Neuronal stem cell (in vitro differentiated cells): ENCODE measurements around the gene SLAIN2.

Experiments used
- DNase-seq: peaks from one replicate; pipeline ENCODE4 v3.0.0-alpha.2; 2013; ENCODE audit warnings: low spot score
- H2AFZ ChIP-seq: one replicate; pipeline ENCODE4 v1.6.1; 2013; ENCODE audit warnings: mild to moderate bottlenecking, low read length, inconsistent platforms
- H2AK5ac ChIP-seq: 2 replicates; pipeline ENCODE4 v1.6.1; 2013; ENCODE audit warnings: low read depth, mild to moderate bottlenecking, inconsistent platforms, low read length, moderate library complexity, mixed read lengths
- H2BK120ac ChIP-seq: 2 replicates; pipeline ENCODE4 v1.6.1; 2013; ENCODE audit warnings: low read depth, mild to moderate bottlenecking, inconsistent platforms, low read length, moderate library complexity, mixed read lengths
- H2BK12ac ChIP-seq: one replicate; pipeline ENCODE4 v1.6.1; 2013; ENCODE audit warnings: low read length, inconsistent platforms
- H2BK15ac ChIP-seq: 2 replicates; pipeline ENCODE4 v1.6.1; 2013; ENCODE audit warnings: mild to moderate bottlenecking, low read length, inconsistent platforms, mixed read lengths
- H2BK5ac ChIP-seq: one replicate; pipeline ENCODE4 v1.6.1; 2013; ENCODE audit warnings: inconsistent platforms, mild to moderate bottlenecking, low read length, moderate library complexity
- H3K14ac ChIP-seq: one replicate; pipeline ENCODE4 v1.6.1; 2013; ENCODE audit warnings: low read length, inconsistent platforms
- H3K18ac ChIP-seq: 2 replicates; pipeline ENCODE4 v1.6.1; 2013; ENCODE audit warnings: low read length, inconsistent platforms
- H3K23ac ChIP-seq: 2 replicates; pipeline ENCODE4 v1.6.1; 2013; ENCODE audit warnings: low read depth, mild to moderate bottlenecking, mixed read lengths, low read length, inconsistent platforms; ENCODE audit not compliant: poor library complexity
- H3K27ac ChIP-seq: replicated peaks from 3 replicates; pipeline ENCODE4 v1.5.1; 2013; ENCODE audit warnings: low read length, inconsistent platforms
- H3K27me3 ChIP-seq, 3 experiments: 2 replicates each; pipeline ENCODE4 v1.6.1; 2013; ENCODE audit warnings: low read length in 3 of 3, mild to moderate bottlenecking in 2 of 3, inconsistent platforms in 1 of 3, low read depth in 1 of 3, mixed read lengths in 1 of 3, moderate library complexity in 1 of 3; ENCODE audit not compliant: control insufficient read depth in 3 of 3, insufficient read depth in 3 of 3
- H3K36me3 ChIP-seq, 2 donors: replicated peaks in 1 of 2; 2 replicates each; pipeline ENCODE4 v1.6.1; 2013; ENCODE audit warnings: low read length in 2 of 2; ENCODE audit not compliant: control insufficient read depth in 2 of 2, insufficient read depth in 2 of 2
- H3K4ac ChIP-seq: 2 replicates; pipeline ENCODE4 v1.6.1; 2013; ENCODE audit warnings: inconsistent platforms, mild to moderate bottlenecking, low read length, moderate library complexity
- H3K4me1 ChIP-seq, 2 donors: 1 replicate in 1 of 2; 2 replicates in 1 of 2; pipeline ENCODE4 v1.6.1; 2013; ENCODE audit warnings: low read length in 2 of 2, low read depth in 1 of 2; ENCODE audit not compliant: control insufficient read depth in 2 of 2, insufficient read depth in 1 of 2
- H3K4me2 ChIP-seq: one replicate; pipeline ENCODE4 v1.6.1; 2013; ENCODE audit warnings: mild to moderate bottlenecking, low read length, inconsistent platforms; ENCODE audit not compliant: insufficient read depth, poor library complexity, severe bottlenecking
- H3K4me3 ChIP-seq, 2 donors: 2 replicates each; pipeline ENCODE4 v1.5.1; 2013; ENCODE audit warnings: low read length in 2 of 2, mild to moderate bottlenecking in 2 of 2, inconsistent platforms in 1 of 2, moderate library complexity in 1 of 2
- H3K79me1 ChIP-seq: one replicate; pipeline ENCODE4 v1.6.1; 2013; ENCODE audit warnings: low read depth, mild to moderate bottlenecking, inconsistent platforms, low read length, moderate library complexity
- H3K9ac ChIP-seq: one replicate; pipeline ENCODE4 v1.6.1; 2013; ENCODE audit warnings: mild to moderate bottlenecking, low read depth, low read length, inconsistent platforms; ENCODE audit not compliant: poor library complexity
- H3K9me3 ChIP-seq, 2 donors: replicated peaks in 1 of 2; 2 replicates each; pipeline versions ENCODE3 to v1.6.1; 2013; ENCODE audit warnings: low read length in 2 of 2, mild to moderate bottlenecking in 2 of 2, inconsistent platforms in 1 of 2, low read depth in 1 of 2, mixed read lengths in 1 of 2, moderate library complexity in 1 of 2; ENCODE audit not compliant: control insufficient read depth in 2 of 2, insufficient read depth in 1 of 2
- H4K8ac ChIP-seq: one replicate; pipeline ENCODE4 v1.6.1; 2013; ENCODE audit warnings: low read depth, mild to moderate bottlenecking, inconsistent platforms, low read length, moderate library complexity
- H4K91ac ChIP-seq: one replicate; pipeline ENCODE4 v1.6.1; 2013; ENCODE audit warnings: low read length, low read depth, mild to moderate bottlenecking, inconsistent platforms; ENCODE audit not compliant: poor library complexity
- WGBS, 2 donors: extraction: QIAGEN DNeasy Blood & Tissue Kit; methylation state at CpG; one replicate each; pipeline ENCODE4 v1.1.7; 2013; ENCODE audit warnings: missing lambda C conversion rate in 2 of 2, mixed read lengths in 1 of 2; ENCODE audit not compliant: insufficient read length in 2 of 2, insufficient replicate concordance in 1 of 2; ENCODE audit errors: extremely low coverage in 2 of 2; 5-methylcytosine and 5-hydroxymethylcytosine counted together

SLAIN2 gene

GRCh38 chr4:48333587-48333986 lies 7.7 kb upstream of the SLAIN2 start:
- WGBS, 2 donors = no CpG with 5 or more reads among the region's 3 CpGs
- Histone ChIP-seq H3K9me3 (no peaks in the 10 kb centered on the region), H4K91ac (no peak overlapping the region)

GRCh38 chr4:48334236-48334635 lies 7.1 kb upstream of the SLAIN2 start:
- no peak overlapping the region for H2AFZ ChIP-seq
- no peak overlapping the region for H2BK5ac ChIP-seq
- H3K27ac ChIP-seq = no peak overlapping the region
- H3K4me2 ChIP-seq = no peak overlapping the region
- H2BK15ac ChIP-seq = no peak overlapping the region
- no peak overlapping the region for H3K4me3 ChIP-seq
- no peak for DNase-seq
- no peak overlapping the region for H2BK12ac ChIP-seq
- no peak overlapping the region for H2AK5ac ChIP-seq
- no peaks in the 10 kb centered on the region for H3K27me3 ChIP-seq
- no peak overlapping the region for H4K91ac ChIP-seq
- no CpG with 5 or more reads among the region's 4 CpGs for WGBS, 2 donors
- H3K4ac ChIP-seq = no peak overlapping the region
- H3K9ac ChIP-seq = no peak overlapping the region
- no peaks in the 10 kb centered on the region for H3K36me3 ChIP-seq
- H3K14ac ChIP-seq = no peak overlapping the region
- H3K23ac ChIP-seq = no peak overlapping the region
- no peak overlapping the region for H4K8ac ChIP-seq
- no peak overlapping the region for H2BK120ac ChIP-seq
- H3K18ac ChIP-seq = no peak overlapping the region
- H3K9me3 ChIP-seq = no peaks in the 10 kb centered on the region
- H3K4me1 ChIP-seq = no peaks in the 10 kb centered on the region
- H3K79me1 ChIP-seq = no peaks in the 10 kb centered on the region

More at GRCh38 chr4:48333587-48333986, 7.7 kb upstream of the SLAIN2 start:
- H2AFZ ChIP-seq = no peak overlapping the region
- no peak overlapping the region for H2BK15ac ChIP-seq
- H2AK5ac ChIP-seq = no peak overlapping the region
- no peak overlapping the region for H2BK5ac ChIP-seq
- H3K4me1 ChIP-seq = no peaks in the 10 kb centered on the region
- no peak overlapping the region for H3K14ac ChIP-seq
- no peak overlapping the region for H3K4me2 ChIP-seq
- no peak overlapping the region for H3K4me3 ChIP-seq
- no peak overlapping the region for H3K23ac ChIP-seq
- H2BK120ac ChIP-seq = no peak overlapping the region
- H4K8ac ChIP-seq = no peak overlapping the region
- no peaks in the 10 kb centered on the region for H3K27me3 ChIP-seq
- no peaks in the 10 kb centered on the region for H3K36me3 ChIP-seq
- H3K79me1 ChIP-seq = no peaks in the 10 kb centered on the region
- H3K9ac ChIP-seq = no peak overlapping the region
- no peak overlapping the region for H3K4ac ChIP-seq
- no peak overlapping the region for H3K18ac ChIP-seq
- DNase-seq = no peak
- H3K27ac ChIP-seq = no peak overlapping the region
- H2BK12ac ChIP-seq = no peak overlapping the region

GRCh38 chr4:48334900-48335384 lies 6.4 kb upstream of the SLAIN2 start:
- Histone ChIP-seq H2AK5ac (no peak overlapping the region), H2AFZ (no peak overlapping the region), H2BK12ac (no peak overlapping the region), H3K9me3 (no peaks in the 10 kb centered on the region), H3K36me3 (no peaks in the 10 kb centered on the region), H3K18ac (no peak overlapping the region), H3K4me3 (no peak overlapping the region), H3K4me2 (no peak overlapping the region), H2BK5ac (no peak overlapping the region), H4K91ac (no peak overlapping the region), H3K4ac (no peak overlapping the region), H3K4me1 (no peaks in the 10 kb centered on the region), H4K8ac (no peak overlapping the region), H3K14ac (no peak overlapping the region), H2BK15ac (no peak overlapping the region), H3K27me3 (no peaks in the 10 kb centered on the region), H3K23ac (no peak overlapping the region), H3K79me1 (no peaks in the 10 kb centered on the region), H2BK120ac (no peak overlapping the region), H3K27ac (no peak overlapping the region), H3K9ac (no peak overlapping the region)
- DNase-seq = no peak
- WGBS, 2 donors = no CpG with 5 or more reads among the region's 5 CpGs

GRCh38 chr4:48336146-48336870 lies 5.0 kb upstream of the SLAIN2 start:
- no peaks in the 10 kb centered on the region for H3K36me3 ChIP-seq
- H2BK5ac ChIP-seq = no peak overlapping the region
- no peak overlapping the region for H3K14ac ChIP-seq
- no peak overlapping the region for H3K27ac ChIP-seq
- no peak overlapping the region for H2AK5ac ChIP-seq
- no peak overlapping the region for H3K4me3 ChIP-seq
- H3K23ac ChIP-seq = no peak overlapping the region
- no peak overlapping the region for H2AFZ ChIP-seq
- H2BK12ac ChIP-seq = no peak overlapping the region
- no peak overlapping the region for H2BK15ac ChIP-seq
- H4K91ac ChIP-seq = no peak overlapping the region
- no peaks in the 10 kb centered on the region for H3K27me3 ChIP-seq
- no peaks in the 10 kb centered on the region for H3K9me3 ChIP-seq
- H3K4me1 ChIP-seq = no peaks in the 10 kb centered on the region
- no peak overlapping the region for H3K18ac ChIP-seq
- no peaks in the 10 kb centered on the region for H3K79me1 ChIP-seq
- no peak for DNase-seq
- H3K4me2 ChIP-seq = no peak overlapping the region
- no peak overlapping the region for H3K9ac ChIP-seq
- WGBS, 2 donors = no CpG with 5 or more reads among the region's 3 CpGs
- H3K4ac ChIP-seq = no peak overlapping the region
- no peak overlapping the region for H4K8ac ChIP-seq
- no peak overlapping the region for H2BK120ac ChIP-seq
